Keratinocyte (primary cell): ENCODE data around the gene CLEC4C. TPM values are rescaled to one million over a fixed set of nuclear protein-coding genes. Genes with fewer than 3 reads are reported as not detected.

ENCODE experiments used
- DNase-seq: peaks from one replicate; pipeline ENCODE4 v3.0.0-alpha.2; 2011; ENCODE audit warnings: low read depth, missing footprints, low spot score
- FAIRE-seq: peaks from 2 replicates; lab custom pipeline; 2011; peaks lifted over from hg19 to GRCh38; lab: Jason Lieb, UNC
- H2AFZ ChIP-seq: 2 replicates; pipeline ENCODE4 v1.6.0; 2012; ENCODE audit warnings: low read length, control low read depth, inconsistent platforms; ENCODE audit not compliant: control insufficient read depth
- H3K27ac ChIP-seq: 2 replicates; pipeline ENCODE4 v1.5.1; 2011; ENCODE audit warnings: low read length; ENCODE audit not compliant: control insufficient read depth, insufficient read depth
- H3K27me3 ChIP-seq: 3 replicates; pipeline ENCODE4 v1.6.0; 2011; ENCODE audit warnings: low read length; ENCODE audit not compliant: control insufficient read depth, insufficient read depth; ENCODE audit errors: extremely low read depth
- H3K36me3 ChIP-seq, 2 experiments: 2 replicates in 1 of 2; 3 replicates in 1 of 2; pipeline ENCODE4 v1.5.1; 2011; ENCODE audit warnings: low read length in 2 of 2, mild to moderate bottlenecking in 1 of 2; ENCODE audit not compliant: control insufficient read depth in 2 of 2, insufficient read depth in 2 of 2; ENCODE audit errors: extremely low read depth in 1 of 2
- H3K4me1 ChIP-seq: 3 replicates; pipeline ENCODE4 v1.5.1; 2011; ENCODE audit warnings: low read length; ENCODE audit not compliant: control insufficient read depth, insufficient read depth; ENCODE audit errors: extremely low read depth
- H3K4me2 ChIP-seq: 3 replicates; pipeline ENCODE4 v1.6.0; 2011; ENCODE audit warnings: low read depth, low read length; ENCODE audit not compliant: control insufficient read depth, insufficient read depth; ENCODE audit errors: extremely low read depth
- H3K4me3 ChIP-seq, 3 experiments: fragments of 200-600 bp in 1 of 3; sonication (generic) in 1 of 3; 2 replicates in 2 of 3; 3 replicates in 1 of 3; pipeline ENCODE4 v1.5.1; 2011 to 2016; ENCODE audit warnings: low read length in 3 of 3, mild to moderate bottlenecking in 3 of 3, control low read depth in 2 of 3, inconsistent platforms in 1 of 3, low read depth in 1 of 3, mixed read lengths in 1 of 3, mixed run types in 1 of 3, moderate library complexity in 1 of 3; ENCODE audit not compliant: control insufficient read depth in 2 of 3, insufficient read depth in 2 of 3; ENCODE audit errors: extremely low read depth in 1 of 3
- H3K79me2 ChIP-seq: 2 replicates; pipeline ENCODE4 v1.6.0; 2012; ENCODE audit warnings: low read length; ENCODE audit not compliant: control insufficient read depth, insufficient read depth
- H3K9ac ChIP-seq: 3 replicates; pipeline ENCODE4 v1.6.0; 2011; ENCODE audit warnings: low read length; ENCODE audit not compliant: control insufficient read depth, insufficient read depth; ENCODE audit errors: extremely low read depth
- H3K9me1 ChIP-seq: 3 replicates; pipeline ENCODE4 v1.6.0; 2011; ENCODE audit warnings: low read length; ENCODE audit not compliant: control insufficient read depth, insufficient read depth; ENCODE audit errors: extremely low read depth
- H3K9me3 ChIP-seq: 2 replicates; pipeline ENCODE4 v1.5.1; 2012; ENCODE audit warnings: low read depth, low read length; ENCODE audit not compliant: control insufficient read depth
- H4K20me1 ChIP-seq: 3 replicates; pipeline ENCODE4 v1.6.0; 2011; ENCODE audit warnings: low read length; ENCODE audit not compliant: control insufficient read depth, insufficient read depth; ENCODE audit errors: extremely low read depth
- EZH2 ChIP-seq: IDR thresholded peaks from one replicate; pipeline ENCODE4 v1.6.1; 2012; ENCODE audit warnings: inconsistent platforms, mild to moderate bottlenecking, low read length, moderate library complexity
- dilution Hi-C: fragments of 300-500 bp; cut with MboI; formaldehyde crosslinking; loops from one replicate; pipeline ENCODE4 v1.7.0; 2020; ENCODE audit warnings: low sequenced_read_pairs; ENCODE audit not compliant: extremely low pct_ligation_motif_present
- polyA plus RNA-seq, 5 experiments: library from polyadenylated mRNA; depleted of rRNA in 3 of 5; stranded (reverse) in 3 of 5; stranded (forward) in 1 of 5; unstranded in 1 of 5; fragments of >200 nt; gene quantifications; 1 replicate in 1 of 5; 2 replicates in 3 of 5; 3 replicates in 1 of 5; pipeline versions ENCODE4 v1.2.1 to v1.2.3, GENCODE V29; 2011 to 2012; ENCODE audit warnings: missing spikeins in 2 of 5, low read depth in 1 of 5, low replicate concordance in 1 of 5
- TF ChIP-seq, protein P1 (sequence below), 3 experiments: IDR thresholded peaks in 1 of 3; conservative IDR thresholded peaks in 1 of 3; optimal IDR thresholded peaks in 1 of 3; 2 replicates in 2 of 3; 3 replicates in 1 of 3; pipeline versions ENCODE3 to v1.5.1; 2011; ENCODE audit warnings: low read length in 3 of 3, mild to moderate bottlenecking in 3 of 3, moderate library complexity in 2 of 3, control low read depth in 1 of 3, inconsistent platforms in 1 of 3; ENCODE audit not compliant: insufficient read depth in 2 of 3; ENCODE audit errors: extremely low read depth in 1 of 3

Gene CLEC4C
- polyA plus RNA-seq, 1 donor (not counting 4 experiments of a cell fraction or from before 2014, with no cell fraction given), result not detected

DNA sequence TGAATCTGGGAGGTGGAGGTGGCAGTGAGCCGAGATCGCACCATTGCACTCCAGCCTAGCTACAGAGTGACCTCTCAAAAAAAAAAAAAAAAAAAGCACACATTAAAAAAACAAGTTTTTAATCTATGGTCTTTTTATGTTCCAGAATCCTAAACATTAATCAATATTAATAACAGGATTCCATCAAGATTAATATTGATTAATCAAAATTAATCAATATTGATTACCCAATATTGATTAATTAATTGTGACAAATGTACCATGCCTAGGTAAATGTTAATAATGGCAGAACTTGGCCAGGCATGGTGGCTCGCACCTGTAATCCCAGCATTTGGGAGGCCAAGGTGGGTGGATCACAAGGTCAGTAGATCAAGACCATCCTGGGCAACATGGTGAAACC, 34.1 kb upstream of the CLEC4C start:
- no peaks in the 10 kb centered on the region for H3K79me2 ChIP-seq
- H3K27me3 ChIP-seq, result no peaks in the 10 kb centered on the region
- no peak overlapping the region for H3K4me3 ChIP-seq
- dilution Hi-C loops, result no loop called here
- no peak overlapping the region for H3K9ac ChIP-seq
- no peak overlapping the region for H3K27ac ChIP-seq
- DNase-seq (no peak), FAIRE-seq (no peak)
- H4K20me1 ChIP-seq, result no peaks in the 10 kb centered on the region
- H3K9me1 ChIP-seq, result no peaks in the 10 kb centered on the region
- no peaks in the 10 kb centered on the region for H3K9me3 ChIP-seq
- no peak overlapping the region for H2AFZ ChIP-seq
- no peaks in the 10 kb centered on the region for H3K4me1 ChIP-seq
- TF ChIP-seq, protein P1, sequence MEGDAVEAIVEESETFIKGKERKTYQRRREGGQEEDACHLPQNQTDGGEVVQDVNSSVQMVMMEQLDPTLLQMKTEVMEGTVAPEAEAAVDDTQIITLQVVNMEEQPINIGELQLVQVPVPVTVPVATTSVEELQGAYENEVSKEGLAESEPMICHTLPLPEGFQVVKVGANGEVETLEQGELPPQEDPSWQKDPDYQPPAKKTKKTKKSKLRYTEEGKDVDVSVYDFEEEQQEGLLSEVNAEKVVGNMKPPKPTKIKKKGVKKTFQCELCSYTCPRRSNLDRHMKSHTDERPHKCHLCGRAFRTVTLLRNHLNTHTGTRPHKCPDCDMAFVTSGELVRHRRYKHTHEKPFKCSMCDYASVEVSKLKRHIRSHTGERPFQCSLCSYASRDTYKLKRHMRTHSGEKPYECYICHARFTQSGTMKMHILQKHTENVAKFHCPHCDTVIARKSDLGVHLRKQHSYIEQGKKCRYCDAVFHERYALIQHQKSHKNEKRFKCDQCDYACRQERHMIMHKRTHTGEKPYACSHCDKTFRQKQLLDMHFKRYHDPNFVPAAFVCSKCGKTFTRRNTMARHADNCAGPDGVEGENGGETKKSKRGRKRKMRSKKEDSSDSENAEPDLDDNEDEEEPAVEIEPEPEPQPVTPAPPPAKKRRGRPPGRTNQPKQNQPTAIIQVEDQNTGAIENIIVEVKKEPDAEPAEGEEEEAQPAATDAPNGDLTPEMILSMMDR (optimal IDR thresholded peaks at IDR 0.05 in 1 of 3, IDR thresholded peaks at IDR 0.05 in 1 of 3, conservative IDR thresholded peaks at IDR 0.05 in 1 of 3; ENCODE audit: extremely low read depth in 1 of 3, insufficient read depth in 2 of 3, low read length in 3 of 3), result no peak
- TF ChIP-seq EZH2, result no peak
- no peak overlapping the region for H3K4me2 ChIP-seq
- no peaks in the 10 kb centered on the region for H3K36me3 ChIP-seq

DNA sequence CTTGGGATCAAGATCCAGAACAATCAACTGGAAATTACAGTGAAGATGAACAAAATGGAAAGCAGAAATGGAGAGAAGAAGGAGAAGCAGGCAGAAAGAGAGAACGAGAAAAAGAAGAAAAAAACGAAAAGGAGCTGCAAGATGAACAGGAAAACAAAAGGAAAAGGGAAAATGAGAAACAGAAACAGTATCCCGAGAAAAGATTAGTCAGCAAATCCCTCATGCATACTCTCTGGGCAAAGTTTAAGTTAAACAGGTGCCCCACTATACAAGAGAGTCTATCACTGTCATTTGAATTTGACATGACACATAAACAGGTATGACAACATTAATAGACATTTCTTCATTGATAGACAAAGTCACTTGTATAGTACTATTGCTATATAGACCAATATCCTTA, 22.8 kb upstream of the CLEC4C start:
- Histone ChIP-seq H3K4me2 (no peak overlapping the region), H3K4me3 (no peak overlapping the region), H3K9me1 (no peaks in the 10 kb centered on the region), H4K20me1 (no peaks in the 10 kb centered on the region), H3K9ac (no peak overlapping the region), H3K27me3 (no peaks in the 10 kb centered on the region), H3K9me3 (no peaks in the 10 kb centered on the region), H3K36me3 (no peaks in the 10 kb centered on the region), H3K79me2 (no peaks in the 10 kb centered on the region), H3K4me1 (no peaks in the 10 kb centered on the region), H2AFZ (no peak overlapping the region), H3K27ac (no peak overlapping the region)
- dilution Hi-C loops, result no loop called here
- no peak for DNase-seq
- TF ChIP-seq, protein P1 (optimal IDR thresholded peaks at IDR 0.05 in 1 of 3, IDR thresholded peaks at IDR 0.05 in 1 of 3, conservative IDR thresholded peaks at IDR 0.05 in 1 of 3; ENCODE audit: extremely low read depth in 1 of 3, insufficient read depth in 2 of 3, low read length in 3 of 3), result no peak
- no peak for TF ChIP-seq EZH2
- FAIRE-seq, result no peak
